ENCODE measurements around the gene KIAA0513. TPM values are rescaled to one million over a fixed set of nuclear protein-coding genes. Genes with fewer than 3 reads are reported as not detected.

The KIAA0513 gene
- total RNA-seq, 1 experiment from 2014 or later, result 8.7 TPM

DNA sequence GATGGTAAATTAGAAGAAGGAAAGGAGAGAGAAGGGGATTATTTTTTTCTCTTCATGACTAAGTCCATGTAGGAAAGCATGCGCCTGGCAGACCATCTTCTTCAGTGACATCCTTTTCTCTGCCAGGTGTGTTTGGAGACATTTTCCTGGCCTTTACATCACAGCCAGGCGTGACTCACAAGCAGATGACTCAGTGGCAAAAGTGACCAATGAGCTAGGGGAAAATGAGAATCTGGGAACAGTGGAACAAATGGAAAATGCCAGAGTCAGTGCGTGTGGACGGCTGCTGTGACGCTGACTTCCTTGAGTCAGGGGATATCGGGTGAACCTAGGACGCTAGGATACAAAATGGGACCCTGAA is 9.4 kb downstream of the KIAA0513 start:
- no TSS peak for BruUV-seq (replicated peaks)
- TF ChIP-seq REST (IDR thresholded peaks at IDR 0.05; ENCODE audit: insufficient read depth in 1 of 2, low read depth in 2 of 2, low read length in 1 of 2) (no peak), TCF7L2 (IDR thresholded peaks at IDR 0.05; ENCODE audit: low read depth, low read length) (no peak)
- TF ChIP-seq, protein P1, sequence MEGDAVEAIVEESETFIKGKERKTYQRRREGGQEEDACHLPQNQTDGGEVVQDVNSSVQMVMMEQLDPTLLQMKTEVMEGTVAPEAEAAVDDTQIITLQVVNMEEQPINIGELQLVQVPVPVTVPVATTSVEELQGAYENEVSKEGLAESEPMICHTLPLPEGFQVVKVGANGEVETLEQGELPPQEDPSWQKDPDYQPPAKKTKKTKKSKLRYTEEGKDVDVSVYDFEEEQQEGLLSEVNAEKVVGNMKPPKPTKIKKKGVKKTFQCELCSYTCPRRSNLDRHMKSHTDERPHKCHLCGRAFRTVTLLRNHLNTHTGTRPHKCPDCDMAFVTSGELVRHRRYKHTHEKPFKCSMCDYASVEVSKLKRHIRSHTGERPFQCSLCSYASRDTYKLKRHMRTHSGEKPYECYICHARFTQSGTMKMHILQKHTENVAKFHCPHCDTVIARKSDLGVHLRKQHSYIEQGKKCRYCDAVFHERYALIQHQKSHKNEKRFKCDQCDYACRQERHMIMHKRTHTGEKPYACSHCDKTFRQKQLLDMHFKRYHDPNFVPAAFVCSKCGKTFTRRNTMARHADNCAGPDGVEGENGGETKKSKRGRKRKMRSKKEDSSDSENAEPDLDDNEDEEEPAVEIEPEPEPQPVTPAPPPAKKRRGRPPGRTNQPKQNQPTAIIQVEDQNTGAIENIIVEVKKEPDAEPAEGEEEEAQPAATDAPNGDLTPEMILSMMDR (IDR thresholded peaks at IDR 0.05), result no peak
- ATAC-seq (no peak; the same call in 1 of the 2 replicates), DNase-seq (ENCODE audit: low read depth, low spot score) (peak; percentile 54)
- intact Hi-C loops (cut with micrococcal nuclease; ENCODE audit: unreplicated experiment) (no loop called here), in situ Hi-C loops (cut with HindIII; ENCODE audit: low pct_unique_long_range_greater_than_20kb, low sequenced_read_pairs) (no loop called here)
- no peaks in the 10 kb centered on the region for H3K36me3 ChIP-seq (ENCODE audit: control insufficient read depth, insufficient read depth, low read length)
- H3K9me3 ChIP-seq (ENCODE audit: control insufficient read depth, insufficient read depth, low read depth, low read length), result no peaks in the 10 kb centered on the region
- no peak overlapping the region for H3K4me3 ChIP-seq (ENCODE audit: low read depth in 2 of 2, low read length in 2 of 2)
- ChIA-PET CTCF (no interaction called here), POLR2A (no interaction called here)
- no peak overlapping the region for H3K27ac ChIP-seq (ENCODE audit: low read length)
- no peaks in the 10 kb centered on the region for H3K27me3 ChIP-seq (ENCODE audit: control insufficient read depth, insufficient read depth, low read length)
- no peaks in the 10 kb centered on the region; the same call in 1 of the 2 replicates for H3K4me1 ChIP-seq (ENCODE audit: control insufficient read depth, insufficient read depth, low read length)

GRCh38 chr16:85037721-85038120 is 10.1 kb downstream of the KIAA0513 start:
- no peaks in the 10 kb centered on the region; the same call in 1 of the 2 replicates for H3K4me1 ChIP-seq (ENCODE audit: control insufficient read depth, insufficient read depth, low read length)
- H3K36me3 ChIP-seq (ENCODE audit: control insufficient read depth, insufficient read depth, low read length), result no peaks in the 10 kb centered on the region
- ChIA-PET POLR2A (no interaction called here), CTCF (no interaction called here)
- no peak overlapping the region for H3K27ac ChIP-seq (ENCODE audit: low read length)
- DNase-seq (ENCODE audit: low read depth, low spot score) (no peak), ATAC-seq (no peak)
- intact Hi-C loops (cut with micrococcal nuclease; ENCODE audit: unreplicated experiment), result no loop called here
- no TSS peak for BruUV-seq (replicated peaks)
- H3K27me3 ChIP-seq (ENCODE audit: control insufficient read depth, insufficient read depth, low read length), result no peaks in the 10 kb centered on the region
- H3K9me3 ChIP-seq (ENCODE audit: control insufficient read depth, insufficient read depth, low read depth, low read length), result no peaks in the 10 kb centered on the region
- in situ Hi-C loops (cut with HindIII; ENCODE audit: low pct_unique_long_range_greater_than_20kb, low sequenced_read_pairs), result no loop called here
- no peak for TF ChIP-seq TCF7L2 (IDR thresholded peaks at IDR 0.05; ENCODE audit: low read depth, low read length)
- TF ChIP-seq POLR2AphosphoS5 (IDR thresholded peaks at IDR 0.05; ENCODE audit: low read depth, low read length), result no peak
- TF ChIP-seq REST (IDR thresholded peaks at IDR 0.05; ENCODE audit: insufficient read depth in 1 of 2, low read depth in 2 of 2, low read length in 1 of 2), result no peak
- TF ChIP-seq, protein P1 (IDR thresholded peaks at IDR 0.05), result no peak
- no peak for TF ChIP-seq SIN3A (IDR thresholded peaks at IDR 0.05; ENCODE audit: borderline replicate concordance, insufficient read depth, low read depth, low read length)
- no peak overlapping the region for H3K4me3 ChIP-seq (ENCODE audit: low read depth in 2 of 2, low read length in 2 of 2)
